ENCODE measurements around the gene MTUS2.

DNA sequence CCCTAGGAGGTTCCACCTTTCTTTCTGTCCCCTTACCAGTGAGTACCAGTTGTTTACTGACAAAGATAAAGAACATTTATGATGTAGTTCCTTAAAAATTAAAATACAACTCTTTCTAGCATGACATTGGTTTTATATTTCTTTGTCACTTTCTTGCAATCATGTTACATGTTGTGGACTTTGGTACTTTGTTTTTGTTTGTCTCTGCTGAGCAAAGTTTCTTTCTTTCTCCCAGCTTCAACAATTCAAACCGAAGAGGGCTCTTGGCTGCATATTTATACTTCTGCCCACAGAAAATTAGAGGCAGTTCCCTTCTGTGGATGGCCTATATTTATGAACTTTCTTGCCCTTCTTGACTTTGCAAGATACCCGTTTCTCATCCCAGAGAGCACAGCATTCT lies 201.2 kb downstream of the MTUS2 start:
- no peak for TF ChIP-seq CTCF (IDR thresholded peaks at IDR 0.05)
- no peak for TF ChIP-seq ZFX (IDR thresholded peaks at IDR 0.05; ENCODE audit: borderline replicate concordance)

All from 22Rv1 (cell line).